Neural cell (in vitro differentiated cells): ENCODE results near the gene RARRES1. TPM values are rescaled to one million over a fixed set of nuclear protein-coding genes. Genes with fewer than 3 reads are reported as not detected.

ENCODE experiments used
- H2AFZ ChIP-seq: fragments of 200-600, 300-800 bp; sonication (generic), shearing (Covaris generic); 2 replicates; pipeline ENCODE4 v1.6.0; 2014; ENCODE audit warnings: low read depth, mild to moderate bottlenecking, antibody characterized with exemption, low read length, moderate library complexity
- H3F3A ChIP-seq: fragments of 200-600 bp; shearing (Covaris generic); 2 replicates; pipeline ENCODE4 v1.6.1; 2016; ENCODE audit warnings: mild to moderate bottlenecking, moderate library complexity, mixed read lengths, antibody characterized with exemption, low read length; ENCODE audit not compliant: insufficient read depth, poor library complexity, severe bottlenecking
- H3K27ac ChIP-seq: fragments of 200-600, 300-800 bp; sonication (generic), shearing (Covaris generic); 2 replicates; pipeline ENCODE4 v1.5.1; 2014; ENCODE audit warnings: mild to moderate bottlenecking, low read length, moderate library complexity
- H3K27me3 ChIP-seq: fragments of 300-800, 200-600 bp; sonication (generic), shearing (Covaris generic); 2 replicates; pipeline ENCODE4 v1.6.0; 2014; ENCODE audit warnings: mild to moderate bottlenecking, low read depth, low read length, moderate library complexity; ENCODE audit not compliant: insufficient read depth
- H3K36me3 ChIP-seq: fragments of 300-800, 200-600 bp; sonication (generic), shearing (Covaris generic); 2 replicates; pipeline ENCODE4 v1.5.1; 2014; ENCODE audit warnings: mild to moderate bottlenecking, antibody characterized with exemption, low read length, moderate library complexity; ENCODE audit not compliant: insufficient read depth
- H3K4me2 ChIP-seq: fragments of 300-800, 200-600 bp; sonication (generic), shearing (Covaris generic); 2 replicates; pipeline ENCODE4 v1.6.0; 2014; ENCODE audit warnings: mild to moderate bottlenecking, low read length
- H3K4me3 ChIP-seq: fragments of 300-800, 200-600 bp; sonication (generic), shearing (Covaris generic); 2 replicates; pipeline ENCODE4 v1.5.1; 2014; ENCODE audit warnings: mild to moderate bottlenecking, low read length, moderate library complexity
- H3K79me2 ChIP-seq: fragments of 200-600 bp; shearing (Covaris generic); replicated peaks from 2 replicates; pipeline ENCODE4 v1.6.0; 2014; ENCODE audit warnings: mild to moderate bottlenecking, low read length, moderate library complexity; ENCODE audit not compliant: insufficient read depth
- H3K9ac ChIP-seq: fragments of 300-800, 200-600 bp; sonication (generic), shearing (Covaris generic); 2 replicates; pipeline ENCODE4 v1.6.1; 2016; ENCODE audit warnings: mild to moderate bottlenecking, low read length, mixed read lengths
- H3K9me2 ChIP-seq: fragments of 200-600 bp; shearing (Covaris generic); 2 replicates; pipeline ENCODE4 v1.6.1; 2016; ENCODE audit warnings: mild to moderate bottlenecking, low read length, mixed read lengths; ENCODE audit not compliant: insufficient read depth
- H3K9me3 ChIP-seq: fragments of 200-600, 300-800 bp; sonication (generic), shearing (Covaris generic); 2 replicates; pipeline ENCODE4 v1.6.1; 2016; ENCODE audit warnings: mild to moderate bottlenecking, mixed run types, low read length, moderate library complexity, mixed read lengths
- H4K20me1 ChIP-seq: fragments of 200-600 bp; shearing (Covaris generic); 2 replicates; pipeline ENCODE4 v1.6.1; 2016; ENCODE audit warnings: mild to moderate bottlenecking, mixed run types; ENCODE audit not compliant: insufficient read depth
- EP300 ChIP-seq: fragments of 450-650 bp; conservative IDR thresholded peaks from 2 replicates; pipeline ENCODE4 v1.6.1; 2014; ENCODE audit warnings: antibody characterized with exemption, mild to moderate bottlenecking, moderate library complexity; ENCODE audit not compliant: poor library complexity, severe bottlenecking
- EZH2 ChIP-seq: fragments of 200-600, 300-800 bp; shearing (Covaris generic), sonication (generic); IDR thresholded peaks from 2 replicates; pipeline ENCODE4 v1.6.1; 2014; ENCODE audit warnings: antibody characterized with exemption, low read length, borderline replicate concordance, mild to moderate bottlenecking; ENCODE audit not compliant: insufficient read depth, poor library complexity, severe bottlenecking
- MXI1 ChIP-seq: fragments of 450-650 bp; conservative IDR thresholded peaks from 2 replicates; pipeline ENCODE4 v1.6.1; 2014; ENCODE audit warnings: antibody characterized with exemption, mild to moderate bottlenecking; ENCODE audit not compliant: poor library complexity, severe bottlenecking
- POLR2AphosphoS5 ChIP-seq: IDR thresholded peaks from 2 replicates; pipeline ENCODE4 v1.6.1; 2012
- RAD21 ChIP-seq: fragments of 450-650 bp; conservative IDR thresholded peaks from 2 replicates; pipeline ENCODE4 v1.6.1; 2014; ENCODE audit warnings: antibody characterized with exemption, mild to moderate bottlenecking, moderate library complexity
- SMC3 ChIP-seq: fragments of 450-650 bp; conservative IDR thresholded peaks from 2 replicates; pipeline ENCODE4 v1.6.1; 2014; ENCODE audit warnings: antibody characterized with exemption, mild to moderate bottlenecking, moderate library complexity; ENCODE audit not compliant: poor library complexity
- TAF1 ChIP-seq: IDR thresholded peaks from 2 replicates; pipeline ENCODE4 v1.6.1; 2012; ENCODE audit warnings: low read depth
- polyA plus RNA-seq: library from polyadenylated mRNA; depleted of rRNA; stranded (reverse); fragments of >200 nt; gene quantifications from 2 replicates; pipeline ENCODE4 v1.2.3, GENCODE V29; 2014
- TF ChIP-seq, protein P1 (sequence below): fragments of 450-650 bp; IDR thresholded peaks from 2 replicates; pipeline ENCODE4 v1.5.1; 2014; ENCODE audit warnings: antibody characterized with exemption, mild to moderate bottlenecking, moderate library complexity; ENCODE audit not compliant: poor library complexity, severe bottlenecking
- TF ChIP-seq, protein P2 (sequence below): IDR thresholded peaks from 2 replicates; pipeline ENCODE4 v1.6.1; 2012; ENCODE audit warnings: borderline replicate concordance

The RARRES1 gene
- polyA plus RNA-seq, 1 donor from 2014 or later = not detected

DNA sequence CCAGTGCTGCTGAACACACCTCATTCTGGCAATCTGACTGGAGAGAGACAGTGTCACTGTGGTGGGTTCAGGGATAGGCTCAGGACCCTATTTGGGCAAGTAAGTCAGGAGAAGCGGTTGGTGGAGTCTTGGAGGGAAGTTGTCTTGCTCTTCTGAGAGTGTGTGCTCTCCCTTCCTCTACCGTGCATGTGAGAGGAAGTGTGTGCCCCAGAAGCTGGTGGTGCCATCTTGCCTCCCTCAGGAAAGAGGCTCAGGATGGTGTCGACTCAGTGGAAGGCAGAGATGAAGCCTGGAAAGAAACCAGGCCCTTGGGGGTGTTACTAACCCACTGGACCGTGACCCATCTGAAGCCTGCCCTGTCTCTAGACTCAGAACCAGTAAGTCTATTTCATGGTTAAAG is 6.8 kb upstream of the RARRES1 start:
- no peak overlapping the region for H3K4me2 ChIP-seq
- H4K20me1 ChIP-seq = no peaks in the 10 kb centered on the region
- H3K4me3 ChIP-seq = no peak overlapping the region
- no peaks in the 10 kb centered on the region for H3K27me3 ChIP-seq
- no peak overlapping the region for H2AFZ ChIP-seq
- no peaks in the 10 kb centered on the region for H3K9me3 ChIP-seq
- no peak overlapping the region for H3K27ac ChIP-seq
- no peaks in the 10 kb centered on the region for H3F3A ChIP-seq
- no peaks in the 10 kb centered on the region for H3K36me3 ChIP-seq
- no peak overlapping the region for H3K9ac ChIP-seq
- H3K9me2 ChIP-seq = no peaks in the 10 kb centered on the region
- TF ChIP-seq MXI1 (no peak), POLR2AphosphoS5 (no peak), RAD21 (no peak), TAF1 (no peak), EZH2 (no peak), EP300 (no peak), SMC3 (no peak)
- TF ChIP-seq, protein P1, sequence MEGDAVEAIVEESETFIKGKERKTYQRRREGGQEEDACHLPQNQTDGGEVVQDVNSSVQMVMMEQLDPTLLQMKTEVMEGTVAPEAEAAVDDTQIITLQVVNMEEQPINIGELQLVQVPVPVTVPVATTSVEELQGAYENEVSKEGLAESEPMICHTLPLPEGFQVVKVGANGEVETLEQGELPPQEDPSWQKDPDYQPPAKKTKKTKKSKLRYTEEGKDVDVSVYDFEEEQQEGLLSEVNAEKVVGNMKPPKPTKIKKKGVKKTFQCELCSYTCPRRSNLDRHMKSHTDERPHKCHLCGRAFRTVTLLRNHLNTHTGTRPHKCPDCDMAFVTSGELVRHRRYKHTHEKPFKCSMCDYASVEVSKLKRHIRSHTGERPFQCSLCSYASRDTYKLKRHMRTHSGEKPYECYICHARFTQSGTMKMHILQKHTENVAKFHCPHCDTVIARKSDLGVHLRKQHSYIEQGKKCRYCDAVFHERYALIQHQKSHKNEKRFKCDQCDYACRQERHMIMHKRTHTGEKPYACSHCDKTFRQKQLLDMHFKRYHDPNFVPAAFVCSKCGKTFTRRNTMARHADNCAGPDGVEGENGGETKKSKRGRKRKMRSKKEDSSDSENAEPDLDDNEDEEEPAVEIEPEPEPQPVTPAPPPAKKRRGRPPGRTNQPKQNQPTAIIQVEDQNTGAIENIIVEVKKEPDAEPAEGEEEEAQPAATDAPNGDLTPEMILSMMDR = no peak
- TF ChIP-seq, protein P2, sequence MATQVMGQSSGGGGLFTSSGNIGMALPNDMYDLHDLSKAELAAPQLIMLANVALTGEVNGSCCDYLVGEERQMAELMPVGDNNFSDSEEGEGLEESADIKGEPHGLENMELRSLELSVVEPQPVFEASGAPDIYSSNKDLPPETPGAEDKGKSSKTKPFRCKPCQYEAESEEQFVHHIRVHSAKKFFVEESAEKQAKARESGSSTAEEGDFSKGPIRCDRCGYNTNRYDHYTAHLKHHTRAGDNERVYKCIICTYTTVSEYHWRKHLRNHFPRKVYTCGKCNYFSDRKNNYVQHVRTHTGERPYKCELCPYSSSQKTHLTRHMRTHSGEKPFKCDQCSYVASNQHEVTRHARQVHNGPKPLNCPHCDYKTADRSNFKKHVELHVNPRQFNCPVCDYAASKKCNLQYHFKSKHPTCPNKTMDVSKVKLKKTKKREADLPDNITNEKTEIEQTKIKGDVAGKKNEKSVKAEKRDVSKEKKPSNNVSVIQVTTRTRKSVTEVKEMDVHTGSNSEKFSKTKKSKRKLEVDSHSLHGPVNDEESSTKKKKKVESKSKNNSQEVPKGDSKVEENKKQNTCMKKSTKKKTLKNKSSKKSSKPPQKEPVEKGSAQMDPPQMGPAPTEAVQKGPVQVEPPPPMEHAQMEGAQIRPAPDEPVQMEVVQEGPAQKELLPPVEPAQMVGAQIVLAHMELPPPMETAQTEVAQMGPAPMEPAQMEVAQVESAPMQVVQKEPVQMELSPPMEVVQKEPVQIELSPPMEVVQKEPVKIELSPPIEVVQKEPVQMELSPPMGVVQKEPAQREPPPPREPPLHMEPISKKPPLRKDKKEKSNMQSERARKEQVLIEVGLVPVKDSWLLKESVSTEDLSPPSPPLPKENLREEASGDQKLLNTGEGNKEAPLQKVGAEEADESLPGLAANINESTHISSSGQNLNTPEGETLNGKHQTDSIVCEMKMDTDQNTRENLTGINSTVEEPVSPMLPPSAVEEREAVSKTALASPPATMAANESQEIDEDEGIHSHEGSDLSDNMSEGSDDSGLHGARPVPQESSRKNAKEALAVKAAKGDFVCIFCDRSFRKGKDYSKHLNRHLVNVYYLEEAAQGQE = no peak
- no peaks in the 10 kb centered on the region for H3K79me2 ChIP-seq

DNA sequence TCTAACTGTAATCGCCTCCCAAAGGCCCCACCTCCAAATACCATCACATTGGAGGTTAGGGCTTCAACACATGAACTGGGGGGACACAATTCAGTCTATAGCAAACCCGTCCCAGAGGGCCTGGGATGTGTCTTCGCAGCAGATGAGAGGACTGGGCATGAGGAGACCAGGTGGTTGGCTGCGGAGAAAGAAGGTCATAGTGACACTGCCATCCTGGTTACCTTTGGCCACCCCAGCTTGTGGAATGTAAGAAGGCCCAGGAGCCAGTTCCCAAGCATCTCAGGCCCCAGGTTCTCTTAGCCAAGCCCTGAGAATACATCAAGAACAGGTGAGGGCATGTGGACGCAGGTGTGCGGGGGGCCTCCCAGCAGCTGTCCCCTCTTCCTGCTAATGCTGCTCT is 6.4 kb upstream of the RARRES1 start:
- Histone ChIP-seq H3K27me3 (no peaks in the 10 kb centered on the region), H2AFZ (no peak overlapping the region), H4K20me1 (no peaks in the 10 kb centered on the region), H3K79me2 (no peaks in the 10 kb centered on the region), H3K4me3 (no peak overlapping the region), H3K9me3 (no peaks in the 10 kb centered on the region), H3F3A (no peaks in the 10 kb centered on the region), H3K9ac (no peak overlapping the region), H3K4me2 (no peak overlapping the region), H3K36me3 (no peaks in the 10 kb centered on the region), H3K27ac (no peak overlapping the region), H3K9me2 (no peaks in the 10 kb centered on the region)
- TF ChIP-seq, protein P1 = no peak
- TF ChIP-seq MXI1 (no peak), POLR2AphosphoS5 (no peak), RAD21 (no peak), SMC3 (no peak), EZH2 (no peak), TAF1 (no peak), EP300 (no peak)
- TF ChIP-seq, protein P2 = no peak
